K562 treated with DMSO at 1 percent for 12 hours (cell line): Measurements from ENCODE around the gene TMEM62. TPM values are rescaled to one million over a fixed set of nuclear protein-coding genes. Genes with fewer than 3 reads are reported as not detected.

Experiments
- total RNA-seq: library from RNA; unstranded; fragments of 300-600 nt; gene quantifications from 2 replicates; pipeline ENCODE4 v1.2.3, GENCODE V29; 2022; ENCODE audit not compliant: insufficient read depth

The TMEM62 gene
- 9.3 and 16.6 TPM in 2 replicates for total RNA-seq

GRCh38 chr15:43133430-43134156 is at the start of gene TMEM62:
Gene TMEM62 (plus strand): TSS chr15:43133586. CDS start chr15:43133803, 217 bp downstream.

GRCh38 chr15:43105778-43106485 is 27.5 kb upstream of the TMEM62 start, which contains the start of gene UBR1:
Gene UBR1 (minus strand): TSS chr15:43106038. CDS start chr15:43106022, 16 bp downstream.

GRCh38 chr15:43185157-43186002 is 52.0 kb downstream of the TMEM62 start, which contains the start of gene CCNDBP1:
Gene CCNDBP1 (plus strand): TSS chr15:43185403. CDS start chr15:43185499, 96 bp downstream.

GRCh38 chr15:43220991-43221403 is 87.6 kb downstream of the TMEM62 start, which contains the start of gene EPB42:
Gene EPB42 (minus strand): TSS chr15:43221018. CDS start chr15:43220825, 193 bp downstream.

Other genes starting within 250 kb of the TMEM62 start
- gene TTBK2, start 212.8 kb upstream of the TMEM62 start, total RNA-seq, result 1.7 and 11.4 TPM in 2 replicates
- 2.8 and 11.1 TPM in 2 replicates for gene UBR1, start 27.5 kb upstream of the TMEM62 start, total RNA-seq
- 94.1 and 128 TPM in 2 replicates for gene CCNDBP1, start 51.8 kb downstream of the TMEM62 start, total RNA-seq
- 0.99 and 1.7 TPM in 2 replicates for gene EPB42, start 87.4 kb downstream of the TMEM62 start, total RNA-seq
- not detected in 2 replicates for gene TGM5, start 133.3 kb downstream of the TMEM62 start, total RNA-seq
- gene TGM7, start 168.7 kb downstream of the TMEM62 start, total RNA-seq, result not detected in 2 replicates
- gene LCMT2, start 197.0 kb downstream of the TMEM62 start, total RNA-seq, result 4.2 and 6.2 TPM in 2 replicates
- gene ZSCAN29, start 237.5 kb downstream of the TMEM62 start, total RNA-seq, result 5.3 and 33.9 TPM in 2 replicates
- 8.3 and 38.2 TPM in 2 replicates for gene TUBGCP4, start 237.5 kb downstream of the TMEM62 start, total RNA-seq